Measurements from ENCODE around the gene RMND5B.

GRCh38 chr5:178106556-178107239, 24.1 kb upstream of the RMND5B start:
- TF ChIP-seq CTCF (IDR thresholded peaks at IDR 0.05 in 2 of 3, conservative IDR thresholded peaks at IDR 0.05 in 1 of 3; ENCODE audit: control insufficient read depth in 2 of 3, extremely low read depth in 1 of 3, insufficient read depth in 1 of 3, low read depth in 3 of 3, low read length in 3 of 3) (no peak), ELK1 (IDR thresholded peaks at IDR 0.05; ENCODE audit: low read depth, low read length) (no peak), POLR2A (IDR thresholded peaks at IDR 0.05; ENCODE audit: low read depth, low read length) (no peak), NFIC (IDR thresholded peaks at IDR 0.05; ENCODE audit: low read depth, low read length) (no peak), SMC3 (IDR thresholded peaks at IDR 0.05; ENCODE audit: borderline replicate concordance, low read length) (no peak), EZH2 (IDR thresholded peaks at IDR 0.05; ENCODE audit: borderline replicate concordance, control insufficient read depth, low read depth, low read length) (no peak), ZSCAN29 (IDR thresholded peaks at IDR 0.05) (no peak), MTA3 (IDR thresholded peaks at IDR 0.05; ENCODE audit: borderline replicate concordance, low read length) (no peak), SIN3A (IDR thresholded peaks at IDR 0.05; ENCODE audit: low read depth, low read length) (no peak), TCF12 (IDR thresholded peaks at IDR 0.05; ENCODE audit: low read depth, low read length) (no peak), PBX3 (IDR thresholded peaks at IDR 0.05; ENCODE audit: insufficient replicate concordance, low read depth, low read length) (no peak), EP300 (IDR thresholded peaks at IDR 0.05; ENCODE audit: borderline replicate concordance in 1 of 2, control insufficient read depth in 1 of 2, low read depth in 2 of 2, low read length in 2 of 2) (no peak)

Data from GM12878 (cell line).